Superior temporal gyrus (tissue), 1 donor: Measurements from ENCODE around the gene SDHB.

ENCODE experiments used
- DNase-seq: peaks from one replicate; pipeline ENCODE4 v3.0.0-alpha.2; 2016; ENCODE audit errors: extremely low spot score

Gene SDHB

DNA sequence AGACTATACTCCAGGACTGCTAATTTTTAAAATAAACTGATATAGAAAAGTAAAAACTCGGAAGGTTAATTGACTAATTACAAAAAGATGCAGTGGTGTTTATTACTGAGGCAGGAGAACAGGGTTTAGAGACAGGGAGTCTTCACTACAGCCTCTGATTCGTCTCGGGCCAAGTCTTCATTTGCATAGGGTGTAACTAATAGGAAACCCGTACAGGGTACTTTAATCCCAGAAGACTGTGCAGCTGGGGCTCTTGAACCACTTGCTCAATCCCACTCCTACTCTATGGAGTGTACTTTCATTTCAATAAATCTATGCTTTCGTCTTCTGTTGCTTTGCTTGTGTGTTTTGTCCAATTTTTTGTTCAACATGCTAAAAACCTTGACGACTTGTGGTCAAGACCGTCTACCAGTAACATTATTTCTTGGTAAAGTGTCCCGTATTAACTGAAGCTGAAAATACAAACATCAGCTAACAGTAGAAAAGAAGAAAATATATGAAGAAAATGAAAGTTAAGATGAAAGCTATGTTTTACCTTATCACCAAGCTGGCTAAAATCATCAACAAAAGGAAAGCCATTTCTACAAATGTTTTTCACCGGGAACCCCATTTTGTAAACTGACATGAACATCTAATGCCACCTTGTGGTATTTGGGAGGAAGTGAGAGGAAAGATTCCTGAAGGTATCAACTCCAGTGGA, 8.0 kb downstream of the SDHB start:
- DNase-seq: peak; percentile 86

DNA sequence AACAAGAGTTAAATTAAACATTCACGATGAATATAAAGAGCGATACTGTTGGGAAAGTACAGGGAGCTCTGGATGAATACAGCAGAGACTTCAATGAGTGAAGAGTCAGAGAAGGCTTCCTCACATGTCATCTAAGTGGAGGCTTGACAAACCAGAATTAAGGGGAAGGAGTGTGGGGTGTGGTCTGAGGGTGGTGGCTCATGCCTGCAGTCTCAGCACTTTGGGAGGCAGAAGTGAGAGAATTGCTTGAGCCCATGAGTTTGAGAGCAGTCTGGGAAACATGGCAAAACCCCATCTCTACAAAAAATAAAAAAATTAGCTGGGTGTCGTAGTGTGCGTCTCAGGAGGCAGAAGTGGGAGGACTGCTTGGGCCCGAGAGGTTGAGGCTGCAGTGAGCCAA, 8.7 kb downstream of the SDHB start:
- DNase-seq: no peak

DNA sequence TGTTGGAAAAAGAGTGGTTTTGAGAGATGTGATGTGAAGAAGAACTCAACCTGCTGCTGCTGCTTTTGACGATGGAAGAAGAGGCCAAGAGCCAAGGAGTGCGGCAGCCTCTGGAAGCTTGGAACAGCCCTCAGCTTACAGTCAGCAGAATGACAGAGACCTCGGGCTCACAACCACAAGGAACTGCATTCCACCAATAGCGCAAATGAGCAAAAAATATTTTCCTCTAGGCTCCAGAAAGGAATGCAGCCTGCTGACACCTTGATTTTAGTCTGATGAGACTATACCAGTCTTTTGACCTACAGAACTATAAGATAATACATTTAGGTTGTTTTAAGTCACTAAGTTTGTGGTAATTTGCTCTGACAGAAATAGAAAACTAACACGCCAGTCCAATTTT, 10.2 kb downstream of the SDHB start:
- DNase-seq: no peak

DNA sequence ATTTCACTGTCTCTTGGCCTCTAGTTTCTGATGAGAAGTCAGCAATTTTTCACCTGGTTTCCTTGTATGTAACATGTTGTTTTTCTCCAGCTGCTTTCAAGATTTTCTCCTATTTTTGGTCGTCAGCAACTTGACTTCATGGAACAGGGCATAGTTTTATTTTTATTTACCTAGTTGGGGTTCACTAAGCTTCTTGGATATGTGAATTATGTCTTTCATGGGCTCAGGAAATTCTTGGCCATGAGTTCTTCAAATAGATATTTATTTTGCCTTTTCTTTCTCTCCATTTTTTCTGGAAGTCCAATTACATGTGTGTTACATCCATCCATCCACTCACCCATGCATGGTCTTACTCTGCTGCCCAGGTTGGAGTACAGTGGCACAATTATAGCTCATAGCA, 13.7 kb downstream of the SDHB start:
- DNase-seq: no peak

DNA sequence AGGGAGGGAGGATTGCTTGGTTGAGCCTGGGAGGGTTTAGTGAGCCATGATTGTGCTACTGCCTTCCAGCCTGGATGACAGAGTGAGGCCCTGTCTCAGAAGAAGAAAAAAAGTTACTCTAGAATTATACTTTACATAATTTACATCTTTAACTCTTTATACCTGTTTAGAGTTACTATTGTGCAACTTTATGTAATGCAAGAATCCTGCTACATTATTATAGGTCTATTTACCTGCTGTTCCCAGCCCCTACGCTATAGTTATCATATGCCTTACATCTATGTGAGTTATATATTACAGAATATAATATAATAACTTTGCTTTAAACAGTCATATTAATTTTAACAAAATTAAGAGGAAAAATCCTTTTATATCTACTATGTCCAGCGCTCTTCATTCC, 14.3 kb downstream of the SDHB start:
- no peak for DNase-seq

DNA sequence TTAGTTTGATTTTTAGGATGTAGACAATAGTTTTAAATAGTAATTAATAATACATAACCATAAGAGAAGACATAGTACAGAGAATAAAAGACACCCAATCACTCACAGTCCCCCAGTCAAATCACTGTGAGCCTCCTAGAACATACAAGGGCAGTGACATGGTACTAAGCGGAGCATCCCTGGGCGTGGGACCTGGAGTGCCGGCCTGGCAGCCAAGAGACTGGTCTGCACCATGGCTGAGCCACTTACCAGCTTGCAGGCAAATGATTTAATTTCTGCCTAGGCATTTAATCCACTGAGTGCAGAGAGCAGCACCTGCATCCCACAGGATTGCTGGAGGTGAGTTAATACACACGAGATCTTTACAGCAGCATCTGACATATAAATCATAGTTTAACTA, 20.4 kb downstream of the SDHB start:
- no peak for DNase-seq

DNA sequence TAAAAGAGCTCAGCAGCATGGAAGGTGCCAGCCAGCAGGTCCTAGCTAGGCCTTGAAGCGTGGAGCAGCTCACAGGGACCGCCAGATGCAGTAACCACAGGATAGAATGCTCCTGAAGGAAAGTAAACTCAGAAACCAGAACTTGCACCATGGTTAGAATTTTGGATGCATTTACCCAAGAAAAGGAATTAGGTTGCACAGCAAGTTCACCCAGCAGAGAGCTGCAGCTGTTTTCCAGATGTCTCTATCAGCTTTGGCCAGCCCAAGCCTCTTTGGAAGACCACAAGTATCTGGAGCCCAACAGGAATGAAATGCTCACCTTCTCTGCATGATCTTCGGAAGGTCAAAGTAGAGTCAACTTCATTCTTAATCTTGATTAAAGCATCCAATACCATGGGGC, 21.1 kb downstream of the SDHB start:
- DNase-seq: no peak

DNA sequence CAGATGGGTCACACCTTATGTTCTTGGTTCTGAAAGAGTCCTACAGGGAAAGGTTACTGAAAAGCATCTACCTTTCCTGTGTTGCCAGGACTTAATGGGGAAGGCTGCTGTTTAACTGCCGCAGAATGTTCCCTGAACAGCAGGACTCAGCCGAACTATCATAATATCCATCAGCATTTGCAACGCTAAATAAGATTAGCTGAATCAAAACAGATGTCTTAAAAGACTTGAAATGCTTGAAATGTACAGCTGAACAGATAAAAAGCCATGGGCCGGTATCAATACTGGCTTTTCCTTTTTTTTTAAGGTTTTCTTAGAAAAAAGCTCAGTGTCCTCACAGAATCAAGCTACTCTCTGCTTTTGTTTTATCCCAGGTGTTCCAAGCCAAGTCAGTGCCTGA, 22.4 kb downstream of the SDHB start:
- no peak for DNase-seq

DNA sequence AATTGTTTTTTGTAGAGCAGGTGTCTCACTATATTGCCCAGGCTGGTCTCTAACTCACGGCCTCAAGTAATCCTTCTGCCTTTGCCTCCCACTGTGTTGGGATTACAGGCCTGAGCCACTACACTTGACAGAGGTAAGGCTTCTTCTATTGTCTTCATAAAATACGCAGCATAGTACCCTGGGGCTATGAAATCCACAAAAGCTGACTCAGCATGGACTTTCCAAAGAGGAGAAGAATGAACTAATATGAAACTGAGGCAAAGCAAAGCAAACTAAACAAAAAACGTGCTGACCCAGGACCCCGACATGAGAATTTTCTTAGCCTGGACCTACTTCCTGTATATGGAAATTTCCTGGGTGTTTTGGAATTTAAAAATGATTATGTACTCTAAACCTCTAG, 23.6 kb downstream of the SDHB start:
- DNase-seq: no peak

DNA sequence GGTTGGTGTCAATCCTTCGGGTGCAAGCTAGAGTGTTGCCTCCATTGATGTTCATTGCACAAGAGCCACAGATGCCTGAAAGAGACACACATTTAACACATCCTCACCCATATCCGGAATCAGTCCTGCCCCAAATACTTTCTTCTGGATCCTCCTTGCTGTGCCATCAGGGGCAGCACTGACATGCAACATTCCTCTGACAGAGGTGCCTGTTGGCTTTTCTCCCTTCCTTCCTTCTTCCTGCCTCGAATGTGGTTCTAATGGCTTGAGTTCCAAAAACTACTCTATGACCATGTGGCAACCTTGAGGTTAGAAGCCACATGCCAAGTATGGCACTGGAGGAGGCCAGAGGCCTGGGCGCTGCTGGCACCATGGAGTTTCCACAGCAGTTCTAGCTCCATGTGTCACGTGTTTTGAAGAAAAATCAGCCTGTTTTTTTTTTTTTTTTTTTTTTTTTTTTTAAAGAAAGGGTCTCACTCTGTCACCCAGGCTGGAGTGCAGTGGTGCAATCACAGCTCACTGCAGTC, 25.1 kb downstream of the SDHB start:
- DNase-seq: no peak

DNA sequence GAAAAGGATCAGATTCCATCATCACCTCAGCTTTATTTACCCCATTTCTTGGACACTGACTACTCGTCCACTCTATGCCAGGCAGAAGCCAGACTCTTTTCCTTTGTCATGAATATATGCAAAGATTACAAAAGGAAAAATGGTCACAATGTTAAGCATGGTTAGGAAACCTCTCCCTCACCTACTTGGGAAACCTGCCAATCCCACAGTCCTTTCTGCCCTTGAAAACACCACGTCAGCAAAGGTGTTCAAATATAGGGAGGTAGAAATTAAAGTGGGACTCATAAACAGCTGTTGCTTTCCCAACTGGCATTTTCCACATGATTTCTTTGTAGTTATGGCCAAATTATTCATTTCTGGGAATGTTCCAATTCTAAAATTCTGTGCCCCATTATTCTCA, 25.9 kb downstream of the SDHB start:
- no peak for DNase-seq

DNA sequence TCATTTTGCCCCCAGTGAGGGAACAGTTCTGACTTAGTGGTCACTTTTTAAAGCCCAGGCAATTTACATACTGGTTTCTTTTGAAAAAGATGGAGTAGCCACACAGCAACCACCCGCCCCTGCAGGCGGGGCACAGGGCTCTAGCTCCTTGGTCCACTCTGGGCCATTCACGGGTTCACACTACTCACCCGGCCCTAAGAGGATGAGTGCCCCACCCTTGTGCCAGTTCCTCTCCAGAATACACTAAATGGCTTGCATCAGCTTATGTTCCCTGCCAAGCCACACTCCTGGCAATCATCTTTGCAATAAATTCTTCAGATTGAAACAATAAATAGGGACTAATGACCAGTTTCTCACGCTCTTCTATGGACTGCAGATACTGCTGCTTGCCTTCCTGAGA, 26.4 kb downstream of the SDHB start:
- DNase-seq: no peak

DNA sequence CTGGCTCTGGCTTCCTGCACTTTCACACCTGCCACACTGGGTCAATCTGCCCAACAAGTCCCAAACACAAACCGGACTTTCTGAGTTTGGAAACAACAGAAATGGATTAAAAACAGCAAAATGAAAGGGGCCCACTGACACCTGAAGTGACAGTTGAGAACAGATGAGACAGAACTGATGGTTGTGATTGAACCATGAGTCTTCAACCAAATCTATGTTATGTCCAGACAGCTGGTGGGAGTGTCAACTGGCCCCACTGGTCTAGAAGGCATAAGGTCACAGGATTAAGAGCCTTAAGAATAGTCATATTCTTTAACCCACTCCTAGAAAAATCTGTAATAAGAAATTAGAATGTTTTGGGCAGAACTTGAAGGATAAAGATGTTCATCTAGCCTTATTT, 29.1 kb downstream of the SDHB start:
- DNase-seq: no peak

DNA sequence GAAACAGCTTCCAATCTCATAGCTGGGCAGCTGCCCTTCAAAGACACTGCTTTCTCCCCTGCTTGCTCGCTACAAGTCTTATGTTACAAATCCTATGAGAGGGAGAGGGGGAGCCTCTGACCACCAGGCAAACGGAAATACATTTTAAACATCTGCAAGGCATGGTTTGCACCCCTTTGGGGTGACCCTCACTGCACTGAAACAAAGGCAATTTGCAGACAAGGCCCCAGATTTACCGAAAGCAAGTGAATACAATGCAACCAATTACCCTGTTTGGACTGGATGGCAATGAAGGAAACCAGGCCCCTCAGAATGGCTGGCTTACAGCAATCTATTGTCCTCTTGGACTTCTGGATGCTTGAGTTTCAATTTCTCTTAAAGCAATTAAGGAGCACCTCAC, 30.3 kb downstream of the SDHB start:
- no peak for DNase-seq

DNA sequence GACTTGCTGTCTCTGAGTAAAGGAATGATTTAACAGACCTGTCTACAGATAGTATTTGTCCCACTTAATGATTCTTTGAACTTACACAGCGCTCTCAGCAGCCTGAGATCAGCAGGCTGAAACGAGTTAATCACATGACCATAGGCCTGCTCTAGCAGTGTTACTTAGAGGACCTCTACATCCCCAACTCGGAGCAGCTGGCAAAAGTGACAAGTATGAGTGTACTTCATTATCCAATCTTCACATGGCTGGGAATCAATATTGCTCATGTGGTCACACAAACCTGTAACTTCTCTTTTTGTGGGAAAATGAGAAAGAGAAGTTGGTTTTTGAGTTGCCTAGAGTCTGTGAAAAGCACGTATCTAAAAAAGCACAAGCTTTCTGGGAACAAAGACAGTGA, 30.7 kb downstream of the SDHB start:
- DNase-seq: no peak

DNA sequence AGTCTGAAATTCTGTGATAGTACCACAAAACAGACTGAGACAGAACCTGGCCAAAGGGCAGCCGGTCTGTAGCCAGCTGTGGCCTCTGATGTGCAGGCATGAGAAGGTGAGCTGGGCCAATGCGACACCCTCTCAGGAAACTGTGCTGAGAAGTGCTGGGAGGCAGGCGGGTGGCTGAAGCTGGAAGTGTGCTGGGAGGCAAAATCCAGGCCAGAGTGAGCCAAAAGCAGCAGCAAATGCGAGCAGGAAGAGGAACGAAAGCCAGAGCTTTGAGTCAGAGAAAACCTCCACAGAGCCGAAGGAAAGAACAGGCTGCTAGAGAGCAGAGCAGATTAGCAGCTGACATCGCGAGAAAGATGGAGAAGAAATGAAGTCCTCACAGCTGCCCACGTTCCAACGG, 31.9 kb downstream of the SDHB start:
- peak; percentile 33 for DNase-seq

DNA sequence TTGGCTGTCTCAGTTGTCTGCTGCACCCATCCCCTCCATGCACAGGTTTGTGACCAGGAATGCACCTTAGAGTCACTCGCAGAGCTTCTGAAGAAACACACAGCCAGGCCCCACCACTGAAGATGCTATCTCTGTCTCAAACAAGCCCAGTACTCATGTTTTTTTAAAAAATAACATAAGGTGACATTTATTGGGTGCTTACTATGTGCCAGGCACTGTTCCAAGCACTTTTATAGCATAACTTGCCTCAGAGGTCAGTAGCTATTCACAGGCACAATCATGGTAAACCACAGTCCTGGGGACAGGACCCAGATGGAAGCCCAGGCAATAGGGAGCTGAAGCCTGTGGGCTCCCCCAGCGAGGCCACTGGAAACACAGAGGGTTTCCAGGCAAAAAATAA, 33.3 kb downstream of the SDHB start:
- no peak for DNase-seq

DNA sequence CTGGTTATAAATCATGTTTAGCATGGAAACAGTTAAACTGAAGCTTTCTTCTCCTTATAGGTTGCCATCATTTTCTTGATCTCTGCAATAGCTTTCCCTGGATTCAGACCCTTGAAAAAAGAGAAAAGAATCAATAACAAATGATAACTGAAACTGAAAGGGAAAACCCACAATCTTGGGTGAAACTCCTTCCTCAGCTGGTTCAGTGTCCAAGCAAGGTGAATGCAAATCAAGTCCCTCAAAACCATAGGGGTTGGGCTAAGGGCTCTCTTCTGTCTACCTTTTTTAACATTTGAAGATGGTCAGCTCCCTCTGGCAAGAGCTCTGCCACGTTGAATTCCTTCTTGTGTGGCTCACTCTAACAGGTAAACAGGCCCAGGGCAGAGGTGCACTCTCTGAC, 35.0 kb downstream of the SDHB start:
- no peak for DNase-seq

DNA sequence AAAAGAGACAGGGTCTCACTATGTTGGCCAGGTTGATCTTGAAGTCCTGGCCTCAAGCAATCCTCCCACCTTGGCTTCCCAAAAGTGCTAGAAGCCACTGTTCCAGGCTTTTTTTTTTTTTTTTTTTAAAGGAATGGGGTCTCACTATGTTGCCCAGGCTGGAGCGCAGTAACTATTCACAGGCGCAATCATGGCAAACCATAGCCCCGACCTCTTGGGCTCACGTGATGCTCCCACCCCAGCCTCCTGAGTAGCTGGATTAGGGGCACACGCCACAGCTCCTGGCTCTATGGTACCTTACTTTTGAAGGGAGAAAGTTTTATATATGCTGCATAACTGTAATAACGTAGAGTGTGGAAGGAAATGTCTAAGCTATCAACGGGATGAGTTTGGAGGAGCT, 36.4 kb downstream of the SDHB start:
- DNase-seq: no peak

DNA sequence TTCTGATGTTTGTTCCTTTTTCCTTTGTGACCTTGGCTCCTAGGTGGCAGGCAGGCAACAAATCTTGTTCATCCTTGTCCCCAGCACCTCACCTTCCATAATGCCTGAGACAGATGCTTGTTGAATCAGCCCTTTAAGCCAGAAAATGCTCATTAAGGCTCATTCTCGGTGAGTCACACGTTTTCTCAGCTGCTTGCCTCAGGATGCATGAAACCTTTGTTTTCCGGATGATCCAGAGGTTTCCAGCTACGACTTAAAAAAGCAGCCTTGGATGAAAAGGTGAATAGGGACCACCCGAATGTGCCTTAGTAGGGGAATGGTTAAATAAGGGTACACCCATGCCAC, 37.5 kb downstream of the SDHB start:
- no peak for DNase-seq

DNA sequence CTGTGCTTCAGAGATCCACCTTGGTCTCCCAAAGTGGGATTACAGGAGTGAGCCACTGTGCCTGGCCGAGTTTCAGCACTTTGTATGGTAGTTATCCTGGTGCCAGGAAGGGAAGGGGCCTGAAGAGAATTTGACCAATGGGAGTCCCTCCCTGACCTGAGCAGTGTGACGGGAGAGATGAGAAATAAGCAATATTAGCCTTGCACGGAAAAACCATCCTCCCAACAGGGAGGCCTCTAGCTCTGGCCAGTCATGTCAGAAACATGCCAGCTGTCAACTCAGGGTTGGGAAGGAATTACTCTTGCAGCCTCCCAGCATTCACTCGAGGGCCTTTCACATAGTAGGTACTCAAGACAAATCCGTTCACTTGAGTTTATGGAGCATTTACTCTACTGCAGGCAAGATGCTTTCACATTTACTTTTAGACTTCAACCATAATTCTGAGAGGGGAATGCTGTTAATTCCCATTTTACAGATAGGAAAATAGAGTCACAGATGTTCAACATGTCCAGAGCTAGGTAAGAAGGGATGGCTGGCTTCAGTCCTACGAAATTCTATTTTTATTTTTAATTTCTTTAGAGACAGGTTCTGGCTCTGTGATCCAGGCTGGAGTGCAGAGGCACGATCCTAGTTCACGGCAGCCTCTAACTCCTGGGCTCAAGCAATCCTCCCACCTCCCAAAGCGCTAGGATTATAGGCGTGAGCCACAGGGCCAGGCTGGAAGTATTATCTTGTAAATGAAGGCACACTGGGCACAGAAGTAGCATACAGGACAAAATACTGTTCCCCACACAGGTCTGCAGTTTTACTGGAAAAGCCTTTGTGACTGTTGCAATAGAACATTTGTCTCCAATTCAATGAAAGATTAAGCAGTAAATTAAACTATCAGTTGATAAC, 38.9 kb downstream of the SDHB start:
- no peak for DNase-seq

DNA sequence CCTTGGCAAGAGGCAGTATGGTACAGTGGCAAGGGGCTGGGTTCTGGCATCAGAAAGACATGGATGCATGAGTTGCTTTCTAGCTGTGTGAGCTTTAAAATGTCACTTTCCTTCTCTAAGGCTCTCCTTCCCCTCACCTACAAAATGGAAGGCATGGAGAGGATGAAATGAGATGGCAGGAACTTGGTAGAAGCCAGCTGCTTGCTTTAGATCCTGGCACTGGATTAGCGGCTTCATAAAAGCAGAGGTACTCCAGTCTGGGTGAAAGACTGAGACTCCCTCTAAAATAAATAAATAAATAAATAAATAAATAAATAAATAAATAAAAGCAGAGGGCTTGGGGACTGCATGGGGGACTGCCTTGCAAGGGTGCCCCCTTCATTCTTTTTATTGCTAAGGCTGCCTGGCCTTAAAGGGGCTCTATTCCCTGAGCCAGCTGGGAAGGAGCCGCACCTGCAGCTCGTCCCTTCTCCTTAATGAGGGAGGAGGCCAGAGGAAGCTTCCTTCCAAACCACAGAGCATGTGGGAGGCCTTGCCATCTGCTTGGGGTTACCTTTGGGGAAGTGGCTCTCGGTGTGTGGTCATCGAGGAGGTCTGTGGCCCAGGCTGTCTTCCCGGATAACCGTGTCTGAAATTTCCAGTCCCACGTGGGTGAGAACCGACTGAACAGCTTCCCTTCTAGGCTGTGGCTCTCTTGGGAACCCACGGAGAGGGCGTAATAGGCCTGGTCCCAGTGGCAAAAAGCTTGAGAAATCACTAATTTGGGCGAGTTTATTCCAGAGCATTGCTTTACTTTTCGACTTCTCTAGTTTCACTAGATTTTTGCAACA, 40.1 kb downstream of the SDHB start:
- DNase-seq: no peak
